ENCODE data around the gene PPP1R14C. TPM values are rescaled to one million over a fixed set of nuclear protein-coding genes. Genes with fewer than 3 reads are reported as not detected.
A peak's percentile ranks its signal among the peaks of the same experiment; 100 is the strongest.
"Not testable (repeated sequence)": the region's sequence is repeated elsewhere in the genome, so short reads cannot be mapped to it uniquely, and the experiment has no call there.

Gene PPP1R14C
- total and polyA plus RNA-seq, 2 donors (not counting 1 experiment from before 2014, with no cell fraction given): 0.17 TPM; not detected in 1

- Histone ChIP-seq H3K4me3 (replicated peaks in 1 of 4; ENCODE audit: control extremely low read depth in 1 of 4, insufficient read depth in 1 of 4, low read depth in 3 of 4, low read length in 4 of 4) (no peak overlapping the region), H3K27ac (ENCODE audit: insufficient read depth, low read length) (no peak overlapping the region), H3K79me2 (ENCODE audit: control insufficient read depth, insufficient read depth, low read length) (no peaks in the 10 kb centered on the region), H3K27me3 (ENCODE audit: control insufficient read depth, insufficient read depth, low read length) (no peaks in the 10 kb centered on the region), H3K9ac (ENCODE audit: insufficient read depth, low read length) (no peak overlapping the region), H4K20me1 (ENCODE audit: control insufficient read depth, extremely low read depth, insufficient read depth, low read length) (no peaks in the 10 kb centered on the region), H3K4me2 (ENCODE audit: extremely low read depth, insufficient read depth, low read length) (no peak overlapping the region), H3K9me3 (ENCODE audit: control insufficient read depth, insufficient read depth, low read depth, low read length) (no peaks in the 10 kb centered on the region), H3K4me1 (ENCODE audit: control insufficient read depth, extremely low read depth, insufficient read depth, low read length) (no peaks in the 10 kb centered on the region), H3K36me3 (ENCODE audit: control insufficient read depth, insufficient read depth, low read length) (no peaks in the 10 kb centered on the region), H2AFZ (ENCODE audit: low read length) (no peak overlapping the region)
- TF ChIP-seq EZH2 (IDR thresholded peaks at IDR 0.05; ENCODE audit: low read length, missing control alignments) (no peak), CTCF (conservative IDR thresholded peaks at IDR 0.05 in 1 of 2, IDR thresholded peaks at IDR 0.05 in 1 of 2; ENCODE audit: low read depth in 1 of 2, low read length in 2 of 2) (no peak)
- DNase-seq (ENCODE audit: low read depth in 2 of 2): no peak
Observed at GRCh38 chr6:150238846-150239407, 96.1 kb downstream of the PPP1R14C start.

- not testable (repeated sequence) for H3K9ac ChIP-seq (ENCODE audit: insufficient read depth, low read length); H2AFZ ChIP-seq (ENCODE audit: low read length); H3K36me3 ChIP-seq (ENCODE audit: control insufficient read depth, insufficient read depth, low read length); H3K9me3 ChIP-seq (ENCODE audit: control insufficient read depth, insufficient read depth, low read depth, low read length); H3K27me3 ChIP-seq (ENCODE audit: control insufficient read depth, insufficient read depth, low read length); H3K27ac ChIP-seq (ENCODE audit: insufficient read depth, low read length); H3K4me1 ChIP-seq (ENCODE audit: control insufficient read depth, extremely low read depth, insufficient read depth, low read length); H3K4me2 ChIP-seq (ENCODE audit: extremely low read depth, insufficient read depth, low read length); H3K4me3 ChIP-seq (replicated peaks in 1 of 4; ENCODE audit: control extremely low read depth in 1 of 4, insufficient read depth in 1 of 4, low read depth in 3 of 4, low read length in 4 of 4); H4K20me1 ChIP-seq (ENCODE audit: control insufficient read depth, extremely low read depth, insufficient read depth, low read length); DNase-seq (ENCODE audit: low read depth in 2 of 2); H3K79me2 ChIP-seq (ENCODE audit: control insufficient read depth, insufficient read depth, low read length)
Observed at GRCh38 chr6:150241756-150242155, 98.9 kb downstream of the PPP1R14C start.

GRCh38 chr6:150243620-150244314 is 100.9 kb downstream of the PPP1R14C start:
- TF ChIP-seq EZH2 (IDR thresholded peaks at IDR 0.05; ENCODE audit: low read length, missing control alignments): no peak
- TF ChIP-seq CTCF (conservative IDR thresholded peaks at IDR 0.05 in 1 of 2, IDR thresholded peaks at IDR 0.05 in 1 of 2; ENCODE audit: low read depth in 1 of 2, low read length in 2 of 2): no peak
- Histone ChIP-seq H3K4me1 (ENCODE audit: control insufficient read depth, extremely low read depth, insufficient read depth, low read length) (no peaks in the 10 kb centered on the region), H3K4me2 (ENCODE audit: extremely low read depth, insufficient read depth, low read length) (no peak overlapping the region), H3K27me3 (ENCODE audit: control insufficient read depth, insufficient read depth, low read length) (no peaks in the 10 kb centered on the region), H3K4me3 (replicated peaks in 1 of 4; ENCODE audit: control extremely low read depth in 1 of 4, insufficient read depth in 1 of 4, low read depth in 3 of 4, low read length in 4 of 4) (no peak overlapping the region), H3K27ac (ENCODE audit: insufficient read depth, low read length) (no peak overlapping the region), H3K9ac (ENCODE audit: insufficient read depth, low read length) (no peak overlapping the region), H3K36me3 (ENCODE audit: control insufficient read depth, insufficient read depth, low read length) (no peaks in the 10 kb centered on the region), H3K79me2 (ENCODE audit: control insufficient read depth, insufficient read depth, low read length) (no peaks in the 10 kb centered on the region), H4K20me1 (ENCODE audit: control insufficient read depth, extremely low read depth, insufficient read depth, low read length) (no peaks in the 10 kb centered on the region), H3K9me3 (ENCODE audit: control insufficient read depth, insufficient read depth, low read depth, low read length) (no peaks in the 10 kb centered on the region), H2AFZ (ENCODE audit: low read length) (no peak overlapping the region)
- DNase-seq (ENCODE audit: low read depth in 2 of 2): peak in 1 of 2 donors; percentile 85

All from fibroblast of lung (primary cell).